Measurements from ENCODE around the gene S100B. TPM values are rescaled to one million over a fixed set of nuclear protein-coding genes. Genes with fewer than 3 reads are reported as not detected.

The S100B gene
- total RNA-seq, 3 donors from 2014 or later: 25.6 to 242 (median 61.3) TPM

DNA sequence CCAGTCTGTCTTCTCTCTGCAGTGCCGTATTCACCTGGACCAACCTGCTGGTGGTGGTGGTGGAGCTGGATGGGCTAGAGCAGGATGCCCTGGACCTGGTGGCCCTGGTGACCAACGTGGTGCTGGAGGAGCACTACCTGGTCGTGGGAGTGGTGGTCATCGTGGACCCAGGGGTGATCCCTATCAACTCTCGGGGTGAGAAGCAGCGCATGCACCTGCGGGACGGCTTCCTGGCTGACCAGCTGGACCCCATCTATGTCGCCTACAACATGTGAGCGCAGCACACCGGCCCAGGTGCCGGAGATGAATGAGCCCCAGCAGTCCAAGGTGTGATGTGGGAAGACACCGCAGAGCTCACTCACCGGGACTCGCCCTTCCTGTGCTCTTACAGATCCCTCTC is 37.5 kb downstream of the S100B start:
- no peaks in the 10 kb centered on the region for H3K4me1 ChIP-seq
- no peaks in the 10 kb centered on the region for H3K9me3 ChIP-seq
- no peaks in the 10 kb centered on the region for H3K27me3 ChIP-seq
- H3K36me3 ChIP-seq: no peaks in the 10 kb centered on the region
- intact Hi-C loops (cut with DNase I; ENCODE audit: low total_unique reads): no loop called here
- DNase-seq (ENCODE audit: low spot score in 2 of 2): no peak
- TF ChIP-seq, protein P1, sequence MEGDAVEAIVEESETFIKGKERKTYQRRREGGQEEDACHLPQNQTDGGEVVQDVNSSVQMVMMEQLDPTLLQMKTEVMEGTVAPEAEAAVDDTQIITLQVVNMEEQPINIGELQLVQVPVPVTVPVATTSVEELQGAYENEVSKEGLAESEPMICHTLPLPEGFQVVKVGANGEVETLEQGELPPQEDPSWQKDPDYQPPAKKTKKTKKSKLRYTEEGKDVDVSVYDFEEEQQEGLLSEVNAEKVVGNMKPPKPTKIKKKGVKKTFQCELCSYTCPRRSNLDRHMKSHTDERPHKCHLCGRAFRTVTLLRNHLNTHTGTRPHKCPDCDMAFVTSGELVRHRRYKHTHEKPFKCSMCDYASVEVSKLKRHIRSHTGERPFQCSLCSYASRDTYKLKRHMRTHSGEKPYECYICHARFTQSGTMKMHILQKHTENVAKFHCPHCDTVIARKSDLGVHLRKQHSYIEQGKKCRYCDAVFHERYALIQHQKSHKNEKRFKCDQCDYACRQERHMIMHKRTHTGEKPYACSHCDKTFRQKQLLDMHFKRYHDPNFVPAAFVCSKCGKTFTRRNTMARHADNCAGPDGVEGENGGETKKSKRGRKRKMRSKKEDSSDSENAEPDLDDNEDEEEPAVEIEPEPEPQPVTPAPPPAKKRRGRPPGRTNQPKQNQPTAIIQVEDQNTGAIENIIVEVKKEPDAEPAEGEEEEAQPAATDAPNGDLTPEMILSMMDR (IDR thresholded peaks at IDR 0.05): no peak
- TF ChIP-seq POLR2A (IDR thresholded peaks at IDR 0.05): no peak
- no peak for TF ChIP-seq POLR2AphosphoS5 (IDR thresholded peaks at IDR 0.05)
- H3K27ac ChIP-seq: no peak overlapping the region
- H3K4me3 ChIP-seq: no peak overlapping the region

DNA sequence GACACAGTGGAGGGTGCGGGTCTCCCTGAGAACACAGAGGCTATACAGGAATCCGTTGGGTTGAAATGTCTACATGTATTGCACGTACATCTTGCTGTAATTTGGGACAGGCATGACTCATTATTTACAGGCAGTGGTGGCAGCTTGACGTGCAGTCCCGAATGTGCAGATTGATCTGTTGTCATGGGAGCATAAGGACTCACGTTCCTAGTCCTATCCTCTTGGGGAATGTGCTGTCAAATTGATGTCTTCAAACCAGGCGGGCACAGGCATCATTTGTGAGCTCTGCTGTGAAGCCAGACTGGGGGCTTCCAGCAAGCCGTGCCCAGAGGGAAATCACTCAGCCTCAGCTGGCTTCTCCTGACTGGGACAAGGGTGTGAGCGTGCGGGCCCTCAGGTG is 40.5 kb downstream of the S100B start:
- Histone ChIP-seq H3K36me3 (peaks cover 5% of the 10 kb centered on the region), H3K9me3 (no peaks in the 10 kb centered on the region), H3K4me1 (no peaks in the 10 kb centered on the region), H3K27me3 (no peaks in the 10 kb centered on the region), H3K27ac (no peak overlapping the region), H3K4me3 (no peak overlapping the region)
- no peak for DNase-seq (ENCODE audit: low spot score in 2 of 2)
- TF ChIP-seq POLR2AphosphoS5 (IDR thresholded peaks at IDR 0.05) (no peak), POLR2A (IDR thresholded peaks at IDR 0.05) (no peak)
- TF ChIP-seq, protein P1 (IDR thresholded peaks at IDR 0.05): no peak
- intact Hi-C loops (cut with DNase I; ENCODE audit: low total_unique reads): no loop called here

DNA sequence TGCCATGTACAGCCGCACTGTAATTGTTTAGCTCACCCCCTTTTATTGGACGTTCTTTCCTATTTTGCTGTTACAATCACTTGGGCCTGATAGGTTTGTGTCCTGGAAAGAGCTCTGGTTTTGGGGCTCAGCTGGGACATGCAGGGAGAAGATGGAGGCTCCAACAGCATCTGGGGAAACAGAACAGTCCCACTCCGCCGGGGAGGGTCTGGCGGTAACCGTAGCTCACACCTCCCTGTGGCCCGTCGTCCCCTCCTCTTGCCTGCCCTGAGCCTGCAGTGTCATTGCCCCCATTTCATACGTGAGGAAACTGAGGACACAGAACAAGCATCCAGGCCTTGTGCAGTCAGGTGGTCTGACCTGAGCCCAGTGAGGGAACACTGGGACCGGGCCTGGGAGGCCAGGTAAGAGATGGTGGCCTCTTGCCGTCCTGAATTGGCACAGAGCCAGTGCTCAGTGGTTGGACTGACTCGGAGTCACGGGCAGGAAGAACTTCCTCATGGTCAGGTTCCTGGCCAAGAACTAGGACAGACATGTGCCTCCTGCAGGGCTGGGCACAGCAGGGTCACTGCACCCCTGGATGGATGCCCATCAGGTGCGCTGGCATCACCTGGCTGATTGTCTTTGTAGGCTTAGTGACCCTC is 41.8 kb downstream of the S100B start:
- Histone ChIP-seq H3K27me3 (no peaks in the 10 kb centered on the region), H3K27ac (no peak overlapping the region), H3K36me3 (peaks cover 5% of the 10 kb centered on the region), H3K9me3 (no peaks in the 10 kb centered on the region), H3K4me3 (no peak overlapping the region), H3K4me1 (no peaks in the 10 kb centered on the region)
- TF ChIP-seq, protein P1 (IDR thresholded peaks at IDR 0.05): no peak
- TF ChIP-seq POLR2A (IDR thresholded peaks at IDR 0.05): no peak
- TF ChIP-seq POLR2AphosphoS5 (IDR thresholded peaks at IDR 0.05): no peak
- intact Hi-C loops (cut with DNase I; ENCODE audit: low total_unique reads): no loop called here
- no peak for DNase-seq (ENCODE audit: low spot score in 2 of 2)

DNA sequence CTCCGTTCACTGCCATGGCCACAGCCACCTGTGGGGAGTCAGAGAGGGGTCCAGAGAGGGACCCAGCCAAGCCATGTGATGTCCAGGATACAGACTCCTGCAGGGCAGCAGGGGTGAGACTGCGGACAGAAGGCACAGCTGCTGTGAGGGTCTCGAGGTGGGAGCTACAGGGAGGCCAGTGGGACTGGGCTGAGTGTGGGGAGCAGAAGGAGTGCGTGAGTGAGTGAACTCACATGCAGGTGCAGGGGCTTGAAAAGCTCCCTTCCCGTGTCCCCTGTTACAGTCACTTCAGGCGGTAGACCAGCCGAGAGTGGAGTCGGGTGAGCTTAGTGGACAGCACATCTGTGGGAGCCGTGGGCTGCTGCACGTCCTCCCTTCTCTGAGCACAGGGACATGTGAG is 42.4 kb downstream of the S100B start:
- Histone ChIP-seq H3K4me1 (no peaks in the 10 kb centered on the region), H3K9me3 (no peaks in the 10 kb centered on the region), H3K27me3 (no peaks in the 10 kb centered on the region), H3K36me3 (peaks cover 5% of the 10 kb centered on the region), H3K4me3 (no peak overlapping the region), H3K27ac (no peak overlapping the region)
- TF ChIP-seq POLR2A (IDR thresholded peaks at IDR 0.05) (no peak), POLR2AphosphoS5 (IDR thresholded peaks at IDR 0.05) (no peak)
- TF ChIP-seq, protein P1 (IDR thresholded peaks at IDR 0.05): no peak
- DNase-seq (ENCODE audit: low spot score in 2 of 2): no peak
- intact Hi-C loops (cut with DNase I; ENCODE audit: low total_unique reads): no loop called here

DNA sequence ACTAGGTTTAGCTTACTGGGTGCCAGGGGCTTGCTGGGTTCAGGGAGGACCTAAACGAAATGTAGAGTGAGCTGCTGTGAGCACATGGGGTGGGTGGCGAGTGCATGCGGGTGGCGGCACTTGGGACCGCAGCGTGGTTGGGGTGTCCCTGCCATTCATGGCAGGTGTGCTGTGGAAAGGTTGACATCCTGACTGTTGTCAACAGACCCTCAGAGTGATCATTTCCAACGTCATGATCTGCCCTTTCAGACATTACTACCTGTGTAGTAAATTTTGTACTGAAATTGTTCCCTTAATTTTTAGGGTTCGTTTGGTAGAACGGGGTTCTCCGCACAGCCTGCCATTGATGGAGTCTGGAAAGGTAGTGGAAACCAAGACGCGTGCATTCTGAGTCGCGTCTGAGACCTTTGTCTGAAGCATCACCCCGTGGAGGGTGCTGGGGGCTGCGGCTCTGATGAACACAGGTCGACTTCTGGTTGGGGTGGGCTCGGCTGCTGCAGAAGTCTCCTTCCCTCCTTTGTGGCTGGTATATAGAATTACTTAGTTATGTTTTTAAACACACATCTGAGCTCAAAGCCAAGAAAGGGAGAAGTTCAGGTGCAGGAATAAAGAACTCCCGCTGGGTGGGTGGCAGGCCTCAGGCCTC is 43.3 kb downstream of the S100B start:
- Histone ChIP-seq H3K27ac (no peak overlapping the region), H3K9me3 (no peaks in the 10 kb centered on the region), H3K36me3 (peaks cover 5% of the 10 kb centered on the region), H3K27me3 (no peaks in the 10 kb centered on the region), H3K4me1 (no peaks in the 10 kb centered on the region), H3K4me3 (no peak overlapping the region)
- no peak for TF ChIP-seq POLR2A (IDR thresholded peaks at IDR 0.05)
- TF ChIP-seq, protein P1 (IDR thresholded peaks at IDR 0.05): no peak
- no peak for TF ChIP-seq POLR2AphosphoS5 (IDR thresholded peaks at IDR 0.05)
- intact Hi-C loops (cut with DNase I; ENCODE audit: low total_unique reads): no loop called here
- no peak for DNase-seq (ENCODE audit: low spot score in 2 of 2)

Data from breast epithelium (tissue), 4 donors.